Skeletal muscle tissue (tissue), 4 donors: ENCODE measurements around the gene S100A9. TPM values are rescaled to one million over a fixed set of nuclear protein-coding genes. Genes with fewer than 3 reads are reported as not detected.
A peak's percentile ranks its signal among the peaks of the same experiment; 100 is the strongest.

Experiments used
- H3K27ac ChIP-seq: one replicate; pipeline ENCODE4 v1.7.0; 2013; ENCODE audit warnings: mild to moderate bottlenecking, low read depth, low read length, inconsistent platforms
- H3K27me3 ChIP-seq, 3 donors: one replicate each; pipeline ENCODE4 v1.7.0; 2013; ENCODE audit warnings: low read length in 3 of 3; ENCODE audit not compliant: control insufficient read depth in 3 of 3, insufficient read depth in 3 of 3
- H3K36me3 ChIP-seq, 3 donors: one replicate each; pipeline ENCODE4 v1.7.0; 2013; ENCODE audit warnings: low read length in 3 of 3; ENCODE audit not compliant: control insufficient read depth in 3 of 3, insufficient read depth in 3 of 3
- H3K4me1 ChIP-seq, 3 donors: one replicate each; pipeline ENCODE4 v1.7.0; 2013; ENCODE audit warnings: low read length in 3 of 3, mild to moderate bottlenecking in 3 of 3; ENCODE audit not compliant: control insufficient read depth in 3 of 3, insufficient read depth in 3 of 3
- H3K4me3 ChIP-seq, 3 donors: one replicate each; pipeline ENCODE4 v1.7.0; 2013; ENCODE audit warnings: low read length in 3 of 3
- H3K9ac ChIP-seq, 3 donors: one replicate each; pipeline ENCODE4 v1.7.0; 2013; ENCODE audit warnings: low read length in 3 of 3, mild to moderate bottlenecking in 3 of 3, moderate library complexity in 2 of 3, low read depth in 1 of 3
- H3K9me3 ChIP-seq, 3 donors: one replicate each; pipeline ENCODE4 v1.7.0; 2013; ENCODE audit warnings: low read length in 3 of 3; ENCODE audit not compliant: control insufficient read depth in 3 of 3
- total RNA-seq: library from RNA; depleted of rRNA; stranded (reverse); fragments of >200 nt; gene quantifications from one replicate; pipeline ENCODE4 v1.2.3, GENCODE V29; 2014
- donor health status: Osteomylitis.

The S100A9 gene
- total RNA-seq, 1 donor from 2014 or later: 218 TPM

DNA sequence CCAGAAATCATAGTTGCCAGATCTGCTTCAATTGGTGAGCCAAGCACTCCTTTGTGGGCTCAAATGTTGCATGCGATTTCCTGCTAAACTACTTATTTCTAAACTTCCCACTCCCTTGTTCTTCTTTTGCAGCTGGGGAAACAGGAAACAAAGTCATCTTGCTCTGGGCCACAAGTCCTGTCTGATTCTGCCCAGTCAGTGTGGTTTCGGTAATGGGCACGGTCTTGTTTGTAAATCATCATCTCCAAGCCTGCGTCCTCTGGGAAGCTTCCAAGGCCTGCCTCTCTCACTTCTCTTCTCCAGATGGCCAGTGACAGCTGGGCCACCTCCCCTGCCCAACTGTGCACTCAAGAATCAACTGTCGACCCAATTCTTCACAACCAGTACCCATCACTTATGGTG, 28.8 kb downstream of the S100A9 start:
- no peak overlapping the region for H3K9ac ChIP-seq
- H3K36me3 ChIP-seq: no peaks in the 10 kb centered on the region
- H3K4me3 ChIP-seq: no peak overlapping the region
- no peaks in the 10 kb centered on the region for H3K27me3 ChIP-seq
- H3K9me3 ChIP-seq: peaks cover 0 to 3% (median 0%) of the 10 kb centered on the region in 3 donors
- H3K4me1 ChIP-seq: peaks cover 3 to 12% (median 10%) of the 10 kb centered on the region in 3 donors
- peak overlapping the region; percentile 37 for H3K27ac ChIP-seq

DNA sequence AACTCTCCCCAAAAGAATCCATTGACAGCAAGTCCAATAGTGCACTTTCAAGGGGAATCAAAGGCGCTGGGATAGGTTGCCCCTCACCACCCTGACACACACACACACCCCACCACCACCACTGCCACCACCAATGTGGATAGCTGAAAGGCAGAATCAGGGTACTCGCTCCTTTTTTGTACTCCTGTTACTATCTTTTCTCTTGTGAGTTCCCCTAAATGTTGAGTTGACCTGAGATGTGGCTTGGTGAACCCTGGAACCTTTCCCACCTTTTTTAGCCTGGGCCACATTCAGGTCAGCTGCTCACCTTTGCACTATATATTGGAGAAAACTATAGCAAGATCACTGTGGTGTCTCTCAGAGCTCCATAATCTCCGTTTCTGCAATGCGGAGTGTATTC, 29.3 kb downstream of the S100A9 start:
- Histone ChIP-seq H3K27me3 (no peaks in the 10 kb centered on the region), H3K9me3 (no peaks in the 10 kb centered on the region), H3K4me1 (peaks cover 5 to 14% (median 12%) of the 10 kb centered on the region in 3 donors), H3K27ac (peak overlapping the region; percentile 37), H3K4me3 (no peak overlapping the region), H3K9ac (no peak overlapping the region), H3K36me3 (no peaks in the 10 kb centered on the region)

DNA sequence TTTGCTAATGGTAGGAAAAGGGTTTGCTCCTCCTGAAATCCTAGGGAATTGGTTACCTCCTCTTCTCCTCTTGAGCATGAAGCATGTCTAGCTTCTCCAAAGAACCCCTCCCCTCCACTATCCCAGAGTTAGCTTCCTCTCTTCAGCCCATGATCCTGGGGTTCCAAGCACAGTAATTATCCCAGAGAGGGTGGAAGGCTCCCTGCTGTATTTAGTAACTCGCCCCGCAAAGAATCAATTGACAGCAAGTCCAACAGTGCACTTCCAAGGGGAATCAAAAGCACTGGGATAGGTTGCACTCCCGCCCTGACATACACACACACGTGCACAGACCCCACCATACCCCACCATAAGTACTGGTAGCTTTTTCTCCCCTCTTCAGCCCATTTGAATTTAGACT, 30.1 kb downstream of the S100A9 start:
- Histone ChIP-seq H3K9me3 (no peaks in the 10 kb centered on the region), H3K4me1 (peaks cover 5 to 14% (median 12%) of the 10 kb centered on the region in 3 donors), H3K9ac (no peak overlapping the region), H3K27me3 (no peaks in the 10 kb centered on the region), H3K27ac (no peak overlapping the region), H3K4me3 (no peak overlapping the region), H3K36me3 (no peaks in the 10 kb centered on the region)

DNA sequence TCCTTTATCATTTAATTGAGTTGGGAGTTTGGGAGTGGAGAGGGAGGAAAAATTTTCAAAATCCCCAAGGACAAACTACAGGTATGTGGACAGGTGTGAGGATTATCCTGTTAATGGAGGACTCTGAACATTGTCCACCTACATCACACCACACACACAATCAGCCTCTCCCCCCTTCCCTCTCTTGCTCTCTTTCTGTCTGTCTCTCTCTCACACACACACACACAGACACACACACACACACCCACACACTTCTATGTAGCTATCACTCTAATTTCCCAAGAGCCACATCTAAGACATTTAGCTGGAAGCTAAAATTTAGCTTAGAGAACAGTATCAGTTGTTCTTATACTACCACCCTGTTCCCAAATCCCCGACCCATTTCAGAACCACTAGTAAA, 31.7 kb downstream of the S100A9 start:
- H3K4me3 ChIP-seq: no peak overlapping the region
- no peak overlapping the region for H3K9ac ChIP-seq
- peaks cover 5 to 14% (median 12%) of the 10 kb centered on the region in 3 donors for H3K4me1 ChIP-seq
- no peaks in the 10 kb centered on the region for H3K9me3 ChIP-seq
- H3K27ac ChIP-seq: no peak overlapping the region
- peaks cover 0 to 4% (median under 1%) of the 10 kb centered on the region in 3 donors for H3K27me3 ChIP-seq
- no peaks in the 10 kb centered on the region for H3K36me3 ChIP-seq

DNA sequence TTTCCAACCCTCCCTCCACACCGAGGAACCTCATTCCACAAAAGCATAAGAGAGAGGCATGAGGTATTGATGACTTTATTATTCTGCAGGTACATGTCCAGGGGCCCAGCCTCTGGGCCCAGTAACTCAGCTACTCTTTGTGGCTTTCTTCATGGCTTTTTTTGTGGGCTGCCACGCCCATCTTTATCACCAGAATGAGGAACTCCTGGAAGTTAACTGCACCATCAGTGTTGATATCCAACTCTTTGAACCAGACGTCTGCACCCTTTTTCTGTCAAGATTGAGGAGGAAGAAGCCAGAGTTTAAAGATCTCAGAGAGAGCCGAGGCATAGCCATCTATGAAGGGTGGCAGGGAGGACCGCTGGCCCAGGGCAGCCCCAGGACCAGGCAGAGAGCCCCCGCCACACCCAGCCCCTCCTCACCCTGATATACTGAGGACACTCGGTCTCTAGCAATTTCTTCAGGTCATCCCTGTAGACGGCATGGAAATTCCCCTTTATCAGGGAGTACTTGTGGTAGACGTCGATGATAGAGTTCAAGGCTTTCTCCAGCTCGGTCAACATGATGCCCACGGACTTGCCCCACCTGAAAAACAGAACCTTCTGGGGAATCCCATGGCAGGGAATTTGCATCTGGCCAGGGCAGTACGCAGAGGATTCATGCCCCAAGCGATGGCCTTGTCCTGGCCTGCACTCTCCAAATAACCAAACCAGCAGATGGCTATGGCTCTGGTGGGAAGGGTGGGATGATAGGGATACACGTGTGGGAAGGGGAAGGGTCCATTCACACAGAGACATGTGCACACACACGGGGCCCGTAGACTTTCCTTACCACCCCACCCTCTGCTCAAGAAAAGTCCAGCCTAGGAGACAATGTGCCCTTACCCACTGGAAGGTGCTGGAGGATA, 32.6 kb downstream of the S100A9 start:
- peaks cover 5 to 19% (median 17%) of the 10 kb centered on the region in 3 donors for H3K4me1 ChIP-seq
- peaks cover 0 to 4% (median 2%) of the 10 kb centered on the region in 3 donors for H3K27me3 ChIP-seq
- H3K9me3 ChIP-seq: no peaks in the 10 kb centered on the region
- H3K4me3 ChIP-seq: no peak overlapping the region
- H3K27ac ChIP-seq: no peak overlapping the region
- no peaks in the 10 kb centered on the region for H3K36me3 ChIP-seq
- H3K9ac ChIP-seq: no peak overlapping the region

DNA sequence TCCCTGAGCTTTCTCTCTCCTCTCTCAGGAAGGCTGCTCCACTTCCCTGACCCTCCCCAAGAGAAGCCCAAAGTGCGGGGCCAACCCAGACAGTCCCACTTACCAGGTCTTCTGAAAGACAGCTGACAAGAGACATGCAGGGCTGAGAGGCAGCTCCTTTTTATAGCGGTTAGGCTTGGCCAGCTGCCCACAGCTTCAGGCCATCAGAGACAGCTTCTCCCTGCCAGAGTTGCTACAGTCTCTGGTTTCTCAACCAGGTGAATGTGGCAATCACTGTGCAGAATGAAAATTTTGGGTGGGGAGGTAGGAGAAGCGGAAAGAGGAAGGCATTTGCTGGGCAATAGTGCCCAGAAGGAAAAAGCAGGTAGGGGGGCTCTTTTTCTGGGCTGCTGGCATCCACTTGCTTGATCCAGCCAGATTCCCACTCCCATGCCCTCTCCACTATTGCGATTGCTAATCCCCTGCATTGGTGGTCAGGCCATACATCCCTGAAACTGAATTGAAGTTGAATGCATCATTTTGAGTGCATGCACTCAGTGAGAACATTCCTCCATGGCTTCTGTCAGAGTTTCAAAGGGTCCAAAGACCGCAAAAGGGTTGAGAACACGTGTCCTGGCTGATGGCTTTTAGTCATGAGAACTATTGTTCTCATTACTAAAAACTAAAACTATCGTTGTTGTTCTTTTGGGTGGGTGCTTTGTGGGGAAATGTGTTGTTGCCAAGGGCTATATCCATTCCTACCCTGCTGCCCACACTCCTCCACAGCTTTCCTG, 33.5 kb downstream of the S100A9 start, which contains the start of gene S100A8:
Gene S100A8, minus strand, starts transcription at position 136 of the 773 bp plus-strand sequence. CDS start 538 bp downstream, outside the sequence.
- no peak within 1 kb of the TSS for H3K9ac ChIP-seq
- H3K4me3 ChIP-seq: no peak within 1 kb of the TSS
- H3K4me1 ChIP-seq: peaks cover 5 to 22% (median 19%) of the 10 kb centered on the region in 3 donors
- peaks cover 0 to 4% (median 4%) of the 10 kb centered on the region in 3 donors for H3K27me3 ChIP-seq
- H3K9me3 ChIP-seq: no peaks in the 10 kb centered on the region
- H3K27ac ChIP-seq: no peak within 1 kb of the TSS
- no peaks in the 10 kb centered on the region for H3K36me3 ChIP-seq

DNA sequence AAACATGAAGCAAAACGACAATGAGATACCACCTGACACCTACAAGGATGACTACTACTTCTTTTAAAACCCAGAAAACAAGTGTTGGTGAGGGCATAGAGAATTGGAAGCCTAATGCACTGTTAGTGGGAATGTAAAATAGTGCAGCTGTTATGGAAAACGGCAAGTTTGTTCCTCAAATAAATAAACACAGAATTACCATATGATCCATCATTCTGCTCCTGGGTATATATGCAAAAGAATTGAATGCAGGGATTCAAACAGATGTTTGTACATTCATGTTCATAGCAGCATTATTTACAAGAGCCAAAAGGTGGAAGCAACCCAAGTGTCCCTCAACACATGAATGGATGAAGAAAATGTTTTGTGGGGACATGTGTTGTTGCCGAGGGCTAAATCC, 34.6 kb downstream of the S100A9 start:
- Histone ChIP-seq H3K27me3 (peaks cover 3 to 4% (median 4%) of the 10 kb centered on the region in 3 donors), H3K27ac (no peak overlapping the region), H3K9me3 (no peaks in the 10 kb centered on the region), H3K36me3 (no peaks in the 10 kb centered on the region), H3K4me3 (no peak overlapping the region), H3K9ac (no peak overlapping the region), H3K4me1 (peaks cover 5 to 22% (median 19%) of the 10 kb centered on the region in 3 donors)

DNA sequence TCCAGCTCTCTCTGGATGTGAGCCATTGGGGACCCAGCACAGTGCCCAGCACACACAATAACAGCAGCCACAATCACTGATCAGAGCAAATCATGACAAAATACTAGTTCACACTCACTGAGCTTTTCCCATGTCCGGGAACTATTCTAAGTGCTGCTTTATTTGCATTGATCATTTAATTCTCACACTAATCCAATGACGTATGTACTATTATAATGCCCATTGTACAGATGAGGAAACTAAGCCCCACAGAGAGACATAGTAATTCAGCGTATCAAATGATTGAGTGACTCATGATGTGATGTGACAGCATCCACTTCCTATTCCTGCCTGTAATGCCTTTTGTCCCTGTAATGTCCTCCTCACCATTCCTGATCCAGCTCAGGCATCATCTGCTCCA, 35.2 kb downstream of the S100A9 start:
- Histone ChIP-seq H3K27ac (no peak overlapping the region), H3K4me1 (peaks cover 5 to 22% (median 19%) of the 10 kb centered on the region in 3 donors), H3K9ac (no peak overlapping the region), H3K36me3 (no peaks in the 10 kb centered on the region), H3K27me3 (peaks cover 3 to 4% (median 4%) of the 10 kb centered on the region in 3 donors), H3K4me3 (no peak overlapping the region), H3K9me3 (no peaks in the 10 kb centered on the region)

DNA sequence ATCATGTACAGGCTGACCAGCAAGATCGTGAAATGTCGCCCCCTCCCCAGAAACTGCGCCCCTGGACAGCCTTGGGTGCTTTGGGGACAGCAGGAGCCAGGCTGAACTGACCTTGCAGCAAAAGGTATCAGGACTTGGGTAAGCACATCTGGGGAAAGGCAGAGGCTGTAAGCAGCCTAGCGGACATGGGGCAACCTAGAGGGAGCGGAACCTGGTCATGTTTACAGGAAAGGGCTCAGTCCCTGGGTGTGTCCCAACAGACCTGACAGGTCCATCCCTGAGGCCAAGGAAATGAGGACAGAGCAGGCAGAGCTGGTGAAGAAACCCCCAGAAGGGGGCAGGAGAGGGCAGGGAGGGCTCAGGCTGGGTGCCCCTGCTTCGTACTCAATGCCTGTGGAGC, 36.3 kb downstream of the S100A9 start:
- H3K27ac ChIP-seq: no peak overlapping the region
- no peak overlapping the region for H3K9ac ChIP-seq
- no peaks in the 10 kb centered on the region for H3K36me3 ChIP-seq

More for the DNA sequence above, 36.3 kb downstream of the S100A9 start:
- H3K9me3 ChIP-seq: no peaks in the 10 kb centered on the region
- no peak overlapping the region for H3K4me3 ChIP-seq
- peaks cover 4 to 6% (median 4%) of the 10 kb centered on the region in 3 donors for H3K27me3 ChIP-seq
- peaks cover 5 to 22% (median 19%) of the 10 kb centered on the region in 3 donors for H3K4me1 ChIP-seq
